ENCODE data around the gene ANAPC15. TPM values are rescaled to one million over a fixed set of nuclear protein-coding genes. Genes with fewer than 3 reads are reported as not detected.

Gene ANAPC15
- total and polyA plus RNA-seq, 2 of the 13 experiments (the other 11 are each of a cell fraction or from before 2014, with no cell fraction given) = 18.8 to 25.7 TPM

DNA sequence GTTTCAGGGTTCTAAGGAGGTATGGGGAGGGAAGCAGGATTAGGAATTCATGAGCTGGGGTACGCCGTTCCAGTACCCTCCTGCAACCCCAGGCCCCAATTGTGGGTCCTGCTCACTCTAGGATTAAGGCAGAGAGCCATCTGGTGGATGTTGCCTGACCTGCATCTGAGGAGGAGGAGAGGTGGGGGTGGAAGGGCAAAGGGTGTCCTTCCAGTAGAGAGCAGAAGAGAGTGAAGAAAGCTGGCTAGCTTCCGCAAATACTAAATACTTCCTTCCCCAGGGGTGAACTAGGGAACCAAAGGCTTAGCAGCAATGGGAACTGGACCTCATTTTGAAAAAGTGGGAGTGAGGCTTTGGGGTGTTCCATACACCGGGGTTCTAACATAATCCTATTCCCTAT lies 21.2 kb downstream of the ANAPC15 start (continued):
- TF ChIP-seq, protein P1, sequence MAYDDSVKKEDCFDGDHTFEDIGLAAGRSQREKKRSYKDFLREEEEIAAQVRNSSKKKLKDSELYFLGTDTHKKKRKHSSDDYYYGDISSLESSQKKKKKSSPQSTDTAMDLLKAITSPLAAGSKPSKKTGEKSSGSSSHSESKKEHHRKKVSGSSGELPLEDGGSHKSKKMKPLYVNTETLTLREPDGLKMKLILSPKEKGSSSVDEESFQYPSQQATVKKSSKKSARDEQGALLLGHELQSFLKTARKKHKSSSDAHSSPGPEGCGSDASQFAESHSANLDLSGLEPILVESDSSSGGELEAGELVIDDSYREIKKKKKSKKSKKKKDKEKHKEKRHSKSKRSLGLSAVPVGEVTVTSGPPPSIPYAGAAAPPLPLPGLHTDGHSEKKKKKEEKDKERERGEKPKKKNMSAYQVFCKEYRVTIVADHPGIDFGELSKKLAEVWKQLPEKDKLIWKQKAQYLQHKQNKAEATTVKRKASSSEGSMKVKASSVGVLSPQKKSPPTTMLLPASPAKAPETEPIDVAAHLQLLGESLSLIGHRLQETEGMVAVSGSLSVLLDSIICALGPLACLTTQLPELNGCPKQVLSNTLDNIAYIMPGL (CRISPR knock-in tag; IDR thresholded peaks at IDR 0.05; ENCODE audit: borderline replicate concordance in 1 of 2, low read depth in 1 of 2) = peak in 1 of 2 experiments; percentile 52; a peak in 1 of 4 replicates
- no peak for TF ChIP-seq ZNF460 (CRISPR knock-in tag; IDR thresholded peaks at IDR 0.05; ENCODE audit: borderline replicate concordance)
- no peak for TF ChIP-seq ZNF75D (CRISPR knock-in tag; IDR thresholded peaks at IDR 0.05; ENCODE audit: borderline replicate concordance)
- no peak for TF ChIP-seq MZF1 (CRISPR knock-in tag; IDR thresholded peaks at IDR 0.05; ENCODE audit: borderline replicate concordance)
- TF ChIP-seq, protein P2, sequence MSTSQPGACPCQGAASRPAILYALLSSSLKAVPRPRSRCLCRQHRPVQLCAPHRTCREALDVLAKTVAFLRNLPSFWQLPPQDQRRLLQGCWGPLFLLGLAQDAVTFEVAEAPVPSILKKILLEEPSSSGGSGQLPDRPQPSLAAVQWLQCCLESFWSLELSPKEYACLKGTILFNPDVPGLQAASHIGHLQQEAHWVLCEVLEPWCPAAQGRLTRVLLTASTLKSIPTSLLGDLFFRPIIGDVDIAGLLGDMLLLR (CRISPR knock-in tag; IDR thresholded peaks at IDR 0.05) = no peak
- no peak for TF ChIP-seq SAFB2 (CRISPR knock-in tag; IDR thresholded peaks at IDR 0.05; ENCODE audit: borderline replicate concordance, low read depth)
- TF ChIP-seq ZNF3 (CRISPR knock-in tag; IDR thresholded peaks at IDR 0.05) = no peak
- no peak for TF ChIP-seq GLI4 (CRISPR knock-in tag; IDR thresholded peaks at IDR 0.05; ENCODE audit: borderline replicate concordance)
- TF ChIP-seq, protein P3, sequence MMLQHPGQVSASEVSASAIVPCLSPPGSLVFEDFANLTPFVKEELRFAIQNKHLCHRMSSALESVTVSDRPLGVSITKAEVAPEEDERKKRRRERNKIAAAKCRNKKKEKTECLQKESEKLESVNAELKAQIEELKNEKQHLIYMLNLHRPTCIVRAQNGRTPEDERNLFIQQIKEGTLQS (CRISPR knock-in tag; IDR thresholded peaks at IDR 0.05) = no peak
- no peak for TF ChIP-seq CHD2 (IDR thresholded peaks at IDR 0.05; ENCODE audit: low read depth, low read length)
- no peak for TF ChIP-seq FOXM1 (CRISPR knock-in tag; IDR thresholded peaks at IDR 0.05)
- TF ChIP-seq HIVEP1 (CRISPR knock-in tag; IDR thresholded peaks at IDR 0.05) = no peak
- TF ChIP-seq NFE2L1 (CRISPR knock-in tag; IDR thresholded peaks at IDR 0.05; ENCODE audit: borderline replicate concordance) = no peak
- no peak for TF ChIP-seq SATB2 (CRISPR knock-in tag; IDR thresholded peaks at IDR 0.05)
- no peak for TF ChIP-seq NR3C1 (CRISPR knock-in tag; IDR thresholded peaks at IDR 0.05)
- TF ChIP-seq XRCC5 (optimal IDR thresholded peaks at IDR 0.05; ENCODE audit: low read length) = peak; percentile 75
- peak in 1 of 2 experiments; percentile 20; a peak in 1 of 4 replicates for TF ChIP-seq POLR2A (IDR thresholded peaks at IDR 0.05; ENCODE audit: insufficient read depth in 1 of 2, low read depth in 2 of 2, low read length in 2 of 2)
- no peak for TF ChIP-seq ZNF589 (CRISPR knock-in tag; conservative IDR thresholded peaks at IDR 0.05)
- TF ChIP-seq ERF (CRISPR knock-in tag; IDR thresholded peaks at IDR 0.05) = peak; percentile 58; the same call in 1 of the 2 replicates
- TF ChIP-seq TBX2 (CRISPR knock-in tag; IDR thresholded peaks at IDR 0.05; ENCODE audit: borderline replicate concordance) = peak; percentile 19; the same call in 1 of the 2 replicates
- TF ChIP-seq XBP1 (CRISPR knock-in tag; IDR thresholded peaks at IDR 0.05) = no peak
- TF ChIP-seq, protein P4, sequence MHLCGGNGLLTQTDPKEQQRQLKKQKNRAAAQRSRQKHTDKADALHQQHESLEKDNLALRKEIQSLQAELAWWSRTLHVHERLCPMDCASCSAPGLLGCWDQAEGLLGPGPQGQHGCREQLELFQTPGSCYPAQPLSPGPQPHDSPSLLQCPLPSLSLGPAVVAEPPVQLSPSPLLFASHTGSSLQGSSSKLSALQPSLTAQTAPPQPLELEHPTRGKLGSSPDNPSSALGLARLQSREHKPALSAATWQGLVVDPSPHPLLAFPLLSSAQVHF (CRISPR knock-in tag; IDR thresholded peaks at IDR 0.05) = no peak
- TF ChIP-seq NFIB (CRISPR knock-in tag; IDR thresholded peaks at IDR 0.05; ENCODE audit: borderline replicate concordance) = no peak
- no peak for TF ChIP-seq PAF1 (CRISPR knock-in tag; IDR thresholded peaks at IDR 0.05)
- no peak for TF ChIP-seq HOXA9 (CRISPR knock-in tag; IDR thresholded peaks at IDR 0.05; ENCODE audit: borderline replicate concordance)
- TF ChIP-seq, protein P5, sequence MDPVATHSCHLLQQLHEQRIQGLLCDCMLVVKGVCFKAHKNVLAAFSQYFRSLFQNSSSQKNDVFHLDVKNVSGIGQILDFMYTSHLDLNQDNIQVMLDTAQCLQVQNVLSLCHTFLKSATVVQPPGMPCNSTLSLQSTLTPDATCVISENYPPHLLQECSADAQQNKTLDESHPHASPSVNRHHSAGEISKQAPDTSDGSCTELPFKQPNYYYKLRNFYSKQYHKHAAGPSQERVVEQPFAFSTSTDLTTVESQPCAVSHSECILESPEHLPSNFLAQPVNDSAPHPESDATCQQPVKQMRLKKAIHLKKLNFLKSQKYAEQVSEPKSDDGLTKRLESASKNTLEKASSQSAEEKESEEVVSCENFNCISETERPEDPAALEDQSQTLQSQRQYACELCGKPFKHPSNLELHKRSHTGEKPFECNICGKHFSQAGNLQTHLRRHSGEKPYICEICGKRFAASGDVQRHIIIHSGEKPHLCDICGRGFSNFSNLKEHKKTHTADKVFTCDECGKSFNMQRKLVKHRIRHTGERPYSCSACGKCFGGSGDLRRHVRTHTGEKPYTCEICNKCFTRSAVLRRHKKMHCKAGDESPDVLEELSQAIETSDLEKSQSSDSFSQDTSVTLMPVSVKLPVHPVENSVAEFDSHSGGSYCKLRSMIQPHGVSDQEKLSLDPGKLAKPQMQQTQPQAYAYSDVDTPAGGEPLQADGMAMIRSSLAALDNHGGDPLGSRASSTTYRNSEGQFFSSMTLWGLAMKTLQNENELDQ (CRISPR knock-in tag; IDR thresholded peaks at IDR 0.05; ENCODE audit: borderline replicate concordance) = no peak
